ENCODE results near the gene MYMX. TPM values are rescaled to one million over a fixed set of nuclear protein-coding genes. Genes with fewer than 3 reads are reported as not detected.

Gene MYMX
- total and polyA plus RNA-seq, 2 donors from 2014 or later: 1.1 to 2.2 TPM

DNA sequence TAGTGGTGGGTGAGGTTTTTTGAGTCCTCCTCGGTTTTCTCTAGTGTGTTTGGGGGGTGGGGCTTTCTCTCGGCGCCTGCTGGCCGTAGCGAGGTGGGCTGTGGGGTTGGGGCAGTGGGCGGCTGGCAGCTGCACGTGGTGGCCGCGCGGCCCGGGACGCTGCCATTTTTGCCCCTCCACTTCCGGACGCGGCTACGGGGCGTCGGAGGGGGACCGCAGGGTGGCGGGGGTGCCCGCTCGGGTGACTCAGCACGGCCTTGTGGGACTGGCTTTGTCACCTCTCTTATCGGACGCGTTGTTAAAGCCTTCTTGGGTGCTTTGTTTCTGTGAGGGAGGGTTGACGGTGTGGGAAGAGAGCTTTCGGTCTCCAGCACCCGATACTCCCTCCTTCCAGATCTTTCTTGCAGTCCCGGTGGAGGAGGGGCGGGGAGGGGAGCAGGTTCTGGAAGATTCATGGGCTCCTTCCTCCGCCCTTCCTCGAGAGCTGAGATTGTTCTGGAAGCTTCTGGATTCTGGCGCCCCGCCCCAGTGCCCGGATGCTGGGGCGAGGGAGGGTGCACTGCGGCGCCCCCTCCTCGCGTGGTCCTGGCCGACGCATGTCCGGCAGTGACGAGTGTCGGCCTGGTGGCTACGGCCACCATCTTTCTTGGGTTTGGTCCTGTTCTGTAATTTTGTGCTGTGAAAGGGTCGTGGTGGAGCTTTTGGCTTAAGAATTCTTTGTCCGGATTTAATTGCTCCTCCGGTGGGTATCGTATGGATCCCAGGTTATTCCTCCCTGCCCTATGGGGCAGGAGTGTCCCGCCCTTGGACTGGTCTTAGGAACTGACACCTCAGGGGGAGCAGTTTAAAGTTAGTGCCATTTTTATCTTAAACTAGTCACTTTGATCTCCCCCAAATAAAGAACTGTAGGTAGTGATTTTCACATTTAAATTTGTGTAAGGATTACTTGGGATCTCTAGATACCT lies 30.9 kb downstream of the MYMX start:
- intact Hi-C loops (cut with DNase I): no loop called here
- peaks cover 20 to 39% (median 21%) of the 10 kb centered on the region in 3 donors for H3K36me3 ChIP-seq (ENCODE audit: control insufficient read depth in 2 of 3, insufficient read depth in 3 of 3, low read length in 3 of 3)
- peaks cover 0 to 10% (median 0%) of the 10 kb centered on the region in 3 donors for H3K4me1 ChIP-seq (ENCODE audit: control insufficient read depth in 2 of 3, insufficient read depth in 2 of 3, low read depth in 1 of 3, low read length in 3 of 3)
- H3K9ac ChIP-seq (ENCODE audit: low read length in 3 of 3): peak overlapping the region; percentile 97 to 100 (median 100)
- TF ChIP-seq, protein P1, sequence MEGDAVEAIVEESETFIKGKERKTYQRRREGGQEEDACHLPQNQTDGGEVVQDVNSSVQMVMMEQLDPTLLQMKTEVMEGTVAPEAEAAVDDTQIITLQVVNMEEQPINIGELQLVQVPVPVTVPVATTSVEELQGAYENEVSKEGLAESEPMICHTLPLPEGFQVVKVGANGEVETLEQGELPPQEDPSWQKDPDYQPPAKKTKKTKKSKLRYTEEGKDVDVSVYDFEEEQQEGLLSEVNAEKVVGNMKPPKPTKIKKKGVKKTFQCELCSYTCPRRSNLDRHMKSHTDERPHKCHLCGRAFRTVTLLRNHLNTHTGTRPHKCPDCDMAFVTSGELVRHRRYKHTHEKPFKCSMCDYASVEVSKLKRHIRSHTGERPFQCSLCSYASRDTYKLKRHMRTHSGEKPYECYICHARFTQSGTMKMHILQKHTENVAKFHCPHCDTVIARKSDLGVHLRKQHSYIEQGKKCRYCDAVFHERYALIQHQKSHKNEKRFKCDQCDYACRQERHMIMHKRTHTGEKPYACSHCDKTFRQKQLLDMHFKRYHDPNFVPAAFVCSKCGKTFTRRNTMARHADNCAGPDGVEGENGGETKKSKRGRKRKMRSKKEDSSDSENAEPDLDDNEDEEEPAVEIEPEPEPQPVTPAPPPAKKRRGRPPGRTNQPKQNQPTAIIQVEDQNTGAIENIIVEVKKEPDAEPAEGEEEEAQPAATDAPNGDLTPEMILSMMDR (IDR thresholded peaks at IDR 0.05; ENCODE audit: borderline replicate concordance, extremely low read depth, insufficient read depth): no peak
- no peak for FAIRE-seq
- peak overlapping the region; percentile 99 to 100 for H3K27ac ChIP-seq (ENCODE audit: low read depth in 2 of 2, low read length in 2 of 2)
- H3K27me3 ChIP-seq (ENCODE audit: control insufficient read depth, insufficient read depth, low read length): no peaks in the 10 kb centered on the region
- peak overlapping the region; percentile 97 to 100 (median 99) for H3K4me3 ChIP-seq (ENCODE audit: low read length in 3 of 3)
- no peaks in the 10 kb centered on the region for H3K9me3 ChIP-seq (ENCODE audit: control insufficient read depth in 2 of 3, insufficient read depth in 1 of 3, low read length in 3 of 3)
- peak; percentile 68 to 93 (median 85) for DNase-seq

DNA sequence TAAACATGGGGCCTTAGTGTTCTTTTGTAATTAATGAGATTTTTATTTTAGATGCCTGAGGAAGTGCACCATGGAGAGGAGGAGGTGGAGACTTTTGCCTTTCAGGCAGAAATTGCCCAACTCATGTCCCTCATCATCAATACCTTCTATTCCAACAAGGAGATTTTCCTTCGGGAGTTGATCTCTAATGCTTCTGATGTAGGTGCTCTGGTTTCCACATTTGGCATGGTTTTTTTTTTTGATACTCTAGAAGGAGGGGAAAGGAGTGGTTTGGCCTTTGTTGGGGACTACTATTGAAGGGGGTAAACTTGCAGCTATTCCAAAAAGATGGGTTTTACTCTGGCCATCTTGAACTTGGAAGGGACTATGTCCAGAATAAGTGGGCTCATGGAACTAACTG lies 31.9 kb downstream of the MYMX start:
- FAIRE-seq (no peak), DNase-seq (no peak)
- Histone ChIP-seq H3K4me3 (ENCODE audit: low read length in 3 of 3) (peak overlapping the region; percentile 97 to 100 (median 99)), H3K9me3 (ENCODE audit: control insufficient read depth in 2 of 3, insufficient read depth in 1 of 3, low read length in 3 of 3) (no peaks in the 10 kb centered on the region), H3K36me3 (ENCODE audit: control insufficient read depth in 2 of 3, insufficient read depth in 3 of 3, low read length in 3 of 3) (peaks cover 20 to 46% (median 31%) of the 10 kb centered on the region in 3 donors), H3K4me1 (ENCODE audit: control insufficient read depth in 2 of 3, insufficient read depth in 2 of 3, low read depth in 1 of 3, low read length in 3 of 3) (peaks cover 0 to 10% (median 0%) of the 10 kb centered on the region in 3 donors), H3K27ac (ENCODE audit: low read depth in 2 of 2, low read length in 2 of 2) (peak overlapping the region in 1 of 2 donors; percentile 100), H3K9ac (ENCODE audit: low read length in 3 of 3) (peak overlapping the region in 2 of 3 donors; percentile 3 to 100), H3K27me3 (ENCODE audit: control insufficient read depth, insufficient read depth, low read length) (no peaks in the 10 kb centered on the region)
- intact Hi-C loops (cut with DNase I): no loop called here
- TF ChIP-seq, protein P1 (IDR thresholded peaks at IDR 0.05; ENCODE audit: borderline replicate concordance, extremely low read depth, insufficient read depth): no peak

DNA sequence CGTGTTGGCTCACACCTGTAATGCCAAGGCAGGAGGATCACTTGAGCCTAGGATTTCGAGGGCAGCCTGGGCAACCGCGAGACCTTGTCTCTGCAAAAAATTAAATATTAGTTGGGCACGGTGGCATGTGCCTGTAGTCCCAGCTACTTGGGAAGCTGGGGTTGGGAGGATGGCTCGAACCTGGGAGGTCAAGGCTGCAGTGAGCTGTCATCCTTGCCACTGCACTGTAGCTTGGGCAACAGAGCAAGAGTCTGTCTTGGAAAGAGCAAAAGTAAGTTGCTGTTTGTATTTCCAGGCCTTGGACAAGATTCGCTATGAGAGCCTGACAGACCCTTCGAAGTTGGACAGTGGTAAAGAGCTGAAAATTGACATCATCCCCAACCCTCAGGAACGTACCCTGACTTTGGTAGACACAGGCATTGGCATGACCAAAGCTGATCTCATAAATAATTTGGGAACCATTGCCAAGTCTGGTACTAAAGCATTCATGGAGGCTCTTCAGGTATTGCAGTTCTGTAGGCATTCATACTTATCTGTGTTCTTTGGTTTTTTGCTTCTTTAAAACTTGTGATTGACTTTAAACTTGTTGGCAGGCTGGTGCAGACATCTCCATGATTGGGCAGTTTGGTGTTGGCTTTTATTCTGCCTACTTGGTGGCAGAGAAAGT lies 32.5 kb downstream of the MYMX start:
- intact Hi-C loops (cut with DNase I): no loop called here
- Histone ChIP-seq H3K27me3 (ENCODE audit: control insufficient read depth, insufficient read depth, low read length) (no peaks in the 10 kb centered on the region), H3K36me3 (ENCODE audit: control insufficient read depth in 2 of 3, insufficient read depth in 3 of 3, low read length in 3 of 3) (peaks cover 20 to 49% (median 35%) of the 10 kb centered on the region in 3 donors), H3K9ac (ENCODE audit: low read length in 3 of 3) (no peak overlapping the region), H3K9me3 (ENCODE audit: control insufficient read depth in 2 of 3, insufficient read depth in 1 of 3, low read length in 3 of 3) (no peaks in the 10 kb centered on the region), H3K4me3 (ENCODE audit: low read length in 3 of 3) (peak overlapping the region in 1 of 3 donors; percentile 100), H3K4me1 (ENCODE audit: control insufficient read depth in 2 of 3, insufficient read depth in 2 of 3, low read depth in 1 of 3, low read length in 3 of 3) (peaks cover 0 to 10% (median 0%) of the 10 kb centered on the region in 3 donors), H3K27ac (ENCODE audit: low read depth in 2 of 2, low read length in 2 of 2) (no peak overlapping the region)
- DNase-seq (no peak), FAIRE-seq (no peak)
- TF ChIP-seq, protein P1 (IDR thresholded peaks at IDR 0.05; ENCODE audit: borderline replicate concordance, extremely low read depth, insufficient read depth): no peak

All from kidney (tissue), 14 donors.